Hepatocyte (in vitro differentiated cells): ENCODE measurements around the gene ATP1A2. TPM values are rescaled to one million over a fixed set of nuclear protein-coding genes. Genes with fewer than 3 reads are reported as not detected.
A peak's percentile ranks its signal among the peaks of the same experiment; 100 is the strongest.

Source experiments
- DNase-seq: peaks from one replicate; pipeline ENCODE4 v3.0.0-alpha.2; 2016; ENCODE audit warnings: low spot score
- H2AFZ ChIP-seq: fragments of 200-600 bp; sonication (generic); 2 replicates; pipeline ENCODE4 v1.6.0; 2016; ENCODE audit warnings: antibody characterized with exemption, mild to moderate bottlenecking
- H3K27ac ChIP-seq: fragments of 200-600 bp; sonication (generic); 2 replicates; pipeline ENCODE4 v1.5.1; 2016; ENCODE audit warnings: mild to moderate bottlenecking
- H3K27me3 ChIP-seq: fragments of 200-600 bp; sonication (generic); 2 replicates; pipeline ENCODE4 v1.6.1; 2016
- H3K36me3 ChIP-seq: fragments of 200-600 bp; sonication (generic); replicated peaks from 2 replicates; pipeline ENCODE4 v1.5.1; 2016; ENCODE audit warnings: low read depth; ENCODE audit not compliant: insufficient read depth
- H3K4me1 ChIP-seq: fragments of 200-600 bp; sonication (generic); 2 replicates; pipeline ENCODE4 v1.5.1; 2016; ENCODE audit warnings: mild to moderate bottlenecking, moderate library complexity; ENCODE audit not compliant: insufficient read depth
- H3K4me2 ChIP-seq: fragments of 200-600 bp; sonication (generic); 2 replicates; pipeline ENCODE4 v1.6.0; 2016
- H3K4me3 ChIP-seq: fragments of 200-600 bp; sonication (generic); 2 replicates; pipeline ENCODE4 v1.5.1; 2016; ENCODE audit warnings: mild to moderate bottlenecking
- H3K79me2 ChIP-seq: fragments of 200-600 bp; sonication (generic); 2 replicates; pipeline ENCODE4 v1.6.0; 2017; ENCODE audit warnings: mild to moderate bottlenecking
- H3K9me2 ChIP-seq: fragments of 200-600 bp; sonication (generic); replicated peaks from 2 replicates; pipeline ENCODE4 v1.6.0; 2017; ENCODE audit warnings: mild to moderate bottlenecking; ENCODE audit not compliant: insufficient read depth
- H3K9me3 ChIP-seq: fragments of 200-600 bp; sonication (generic); 2 replicates; pipeline ENCODE4 v1.5.1; 2016; ENCODE audit warnings: low read depth, mild to moderate bottlenecking
- H4K20me1 ChIP-seq: fragments of 200-600 bp; sonication (generic); 2 replicates; pipeline ENCODE4 v1.6.0; 2016; ENCODE audit warnings: mild to moderate bottlenecking; ENCODE audit not compliant: insufficient read depth, poor library complexity, severe bottlenecking
- EZH2 ChIP-seq: fragments of 200-600 bp; sonication (generic); IDR thresholded peaks from 2 replicates; pipeline ENCODE4 v1.6.1; 2016; ENCODE audit warnings: antibody characterized with exemption, mild to moderate bottlenecking, borderline replicate concordance
- EZH2phosphoT487 ChIP-seq: fragments of 200-600 bp; sonication (generic); IDR thresholded peaks from one replicate; pipeline ENCODE4 v1.6.1; 2018; ENCODE audit warnings: antibody characterized with exemption, mild to moderate bottlenecking, low read depth, moderate library complexity; ENCODE audit not compliant: unreplicated experiment, severe bottlenecking
- WGBS: methylation state at CpG from one replicate; pipeline ENCODE4 v1.1.6; 2016; ENCODE audit warnings: low lambda C conversion rate; ENCODE audit errors: missing lambda C conversion rate; 5-methylcytosine and 5-hydroxymethylcytosine counted together
- polyA plus RNA-seq: library from polyadenylated mRNA; unstranded; fragments of >200 nt; fragmentation: Nextera tagmentation; extraction: Ambion mirVana; gene quantifications from 2 replicates; pipeline ENCODE4 v1.2.1, GENCODE V29; 2016
- total RNA-seq: library from RNA; depleted of rRNA; stranded (reverse); fragments of >200 nt; gene quantifications from 2 replicates; pipeline ENCODE4 v1.2.3, GENCODE V29; 2014
- TF ChIP-seq, protein P1 (sequence below): fragments of 200-600 bp; sonication (generic); IDR thresholded peaks from 2 replicates; pipeline ENCODE4 v1.5.1; 2016; ENCODE audit warnings: antibody characterized with exemption, mild to moderate bottlenecking; ENCODE audit not compliant: poor library complexity

The ATP1A2 gene
- total and polyA plus RNA-seq, 2 experiments from 2014 or later = 1.5 to 2.9 TPM

GRCh38 chr1:160116283-160117147, 956 bp downstream of the ATP1A2 start:
- Histone ChIP-seq H3K4me3 (no peak overlapping the region), H3K9me2 (no peaks in the 10 kb centered on the region), H3K27me3 (no peaks in the 10 kb centered on the region), H3K4me2 (peak overlapping the region; percentile 65), H3K79me2 (no peaks in the 10 kb centered on the region), H2AFZ (no peak overlapping the region), H3K36me3 (no peaks in the 10 kb centered on the region), H4K20me1 (no peaks in the 10 kb centered on the region), H3K4me1 (peaks cover 38% of the 10 kb centered on the region), H3K27ac (no peak overlapping the region), H3K9me3 (no peaks in the 10 kb centered on the region)
- TF ChIP-seq, protein P1, sequence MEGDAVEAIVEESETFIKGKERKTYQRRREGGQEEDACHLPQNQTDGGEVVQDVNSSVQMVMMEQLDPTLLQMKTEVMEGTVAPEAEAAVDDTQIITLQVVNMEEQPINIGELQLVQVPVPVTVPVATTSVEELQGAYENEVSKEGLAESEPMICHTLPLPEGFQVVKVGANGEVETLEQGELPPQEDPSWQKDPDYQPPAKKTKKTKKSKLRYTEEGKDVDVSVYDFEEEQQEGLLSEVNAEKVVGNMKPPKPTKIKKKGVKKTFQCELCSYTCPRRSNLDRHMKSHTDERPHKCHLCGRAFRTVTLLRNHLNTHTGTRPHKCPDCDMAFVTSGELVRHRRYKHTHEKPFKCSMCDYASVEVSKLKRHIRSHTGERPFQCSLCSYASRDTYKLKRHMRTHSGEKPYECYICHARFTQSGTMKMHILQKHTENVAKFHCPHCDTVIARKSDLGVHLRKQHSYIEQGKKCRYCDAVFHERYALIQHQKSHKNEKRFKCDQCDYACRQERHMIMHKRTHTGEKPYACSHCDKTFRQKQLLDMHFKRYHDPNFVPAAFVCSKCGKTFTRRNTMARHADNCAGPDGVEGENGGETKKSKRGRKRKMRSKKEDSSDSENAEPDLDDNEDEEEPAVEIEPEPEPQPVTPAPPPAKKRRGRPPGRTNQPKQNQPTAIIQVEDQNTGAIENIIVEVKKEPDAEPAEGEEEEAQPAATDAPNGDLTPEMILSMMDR = no peak
- TF ChIP-seq EZH2phosphoT487 = no peak
- TF ChIP-seq EZH2 = no peak
- no peak for DNase-seq
- WGBS = 83% methylated on average over 12 of the region's 12 CpGs

DNA sequence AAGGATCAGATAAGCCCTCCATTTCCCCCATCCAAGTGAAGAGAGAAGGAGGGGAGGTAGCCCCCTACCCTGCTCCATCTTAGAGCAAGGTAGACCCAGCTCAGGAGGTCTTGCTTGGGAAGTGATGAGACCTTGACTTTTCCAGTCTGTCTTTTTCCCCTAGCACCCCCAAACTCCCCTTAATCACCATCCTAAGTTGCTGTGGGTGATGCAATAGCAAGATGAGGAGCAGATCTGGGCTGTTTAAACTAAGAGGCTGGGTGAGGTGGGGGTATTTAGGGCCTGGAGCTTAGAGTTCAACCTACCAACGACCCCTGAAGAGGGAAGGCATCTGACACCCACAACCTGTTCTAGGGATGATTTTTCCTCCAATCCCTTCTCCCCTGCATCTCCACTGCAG, 1.7 kb downstream of the ATP1A2 start:
- H4K20me1 ChIP-seq = no peaks in the 10 kb centered on the region
- H3K36me3 ChIP-seq = no peaks in the 10 kb centered on the region
- peak overlapping the region; percentile 65 for H3K4me2 ChIP-seq
- H3K27me3 ChIP-seq = no peaks in the 10 kb centered on the region
- H3K27ac ChIP-seq = peak overlapping the region; percentile 9
- no peaks in the 10 kb centered on the region for H3K9me2 ChIP-seq
- DNase-seq = no peak
- no peak overlapping the region for H3K4me3 ChIP-seq
- no peak overlapping the region for H2AFZ ChIP-seq
- H3K79me2 ChIP-seq = no peaks in the 10 kb centered on the region
- H3K9me3 ChIP-seq = no peaks in the 10 kb centered on the region
- WGBS = 29% methylated on average over 1 of the region's 1 CpG
- TF ChIP-seq EZH2phosphoT487 (no peak), EZH2 (no peak)
- TF ChIP-seq, protein P1 = no peak
- peaks cover 38% of the 10 kb centered on the region for H3K4me1 ChIP-seq

GRCh38 chr1:160117709-160118183, 2.2 kb downstream of the ATP1A2 start:
- Histone ChIP-seq H3K4me2 (peak overlapping the region; percentile 65), H4K20me1 (no peaks in the 10 kb centered on the region), H3K9me2 (no peaks in the 10 kb centered on the region), H3K79me2 (no peaks in the 10 kb centered on the region), H2AFZ (no peak overlapping the region), H3K27me3 (no peaks in the 10 kb centered on the region), H3K36me3 (no peaks in the 10 kb centered on the region), H3K4me1 (peaks cover 38% of the 10 kb centered on the region), H3K9me3 (no peaks in the 10 kb centered on the region), H3K4me3 (no peak overlapping the region), H3K27ac (peak overlapping the region; percentile 9)
- TF ChIP-seq EZH2phosphoT487 (no peak), EZH2 (no peak)
- TF ChIP-seq, protein P1 = no peak
- DNase-seq = peak; percentile 65
- 31% methylated on average over 8 of the region's 8 CpGs for WGBS
